ENCODE data around the gene ZBTB38.

- TF ChIP-seq ZNF274 (IDR thresholded peaks at IDR 0.05; ENCODE audit: low read depth, low read length) (no peak), SUZ12 (IDR thresholded peaks at IDR 0.05; ENCODE audit: extremely low read depth, insufficient read depth, insufficient read length) (no peak), YY1 (IDR thresholded peaks at IDR 0.05; ENCODE audit: insufficient read depth, insufficient read length) (no peak)
These were observed 3.1 kb upstream of the ZBTB38 start for GRCh38 chr3:141365201-141365600.
